ENCODE data around the gene NRL. TPM values are rescaled to one million over a fixed set of nuclear protein-coding genes. Genes with fewer than 3 reads are reported as not detected.
A peak's percentile ranks its signal among the peaks of the same experiment; 100 is the strongest.
"Not testable (repeated sequence)": the region's sequence is repeated elsewhere in the genome, so short reads cannot be mapped to it uniquely, and the experiment has no call there.

Gene NRL
- total RNA-seq, 2 donors from 2014 or later, result 2.9 to 4.8 TPM

GRCh38 chr14:24059841-24060388, 54.8 kb downstream of the NRL start:
- H3K36me3 Mint-ChIP-seq, result no peaks in the 10 kb centered on the region
- no peak for DNase-seq (ENCODE audit: low spot score in 2 of 2)
- no peaks in the 10 kb centered on the region for H3K9me3 Mint-ChIP-seq
- no peak for ATAC-seq
- peak overlapping the region in 1 of 2 donors; percentile 67 for H3K27ac Mint-ChIP-seq

- ATAC-seq (no peak), DNase-seq (ENCODE audit: low spot score in 2 of 2) (no peak)
- Mint-ChIP-seq H3K27ac (peak overlapping the region in 1 of 2 donors; percentile 56), H3K36me3 (no peaks in the 10 kb centered on the region), H3K9me3 (no peaks in the 10 kb centered on the region)
Observed at GRCh38 chr14:24058951-24059475, 55.7 kb downstream of the NRL start.

- no peaks in the 10 kb centered on the region for H3K36me3 Mint-ChIP-seq
- no peaks in the 10 kb centered on the region for H3K9me3 Mint-ChIP-seq
- DNase-seq (ENCODE audit: low spot score in 2 of 2) (peak in 1 of 2 donors; percentile 80), ATAC-seq (peak; percentile 72 to 78)
- H3K27ac Mint-ChIP-seq, result peak overlapping the region in 1 of 2 donors; percentile 56
Observed at GRCh38 chr14:24058260-24058950, 56.3 kb downstream of the NRL start.

GRCh38 chr14:24057867-24058259, 56.9 kb downstream of the NRL start:
- DNase-seq (ENCODE audit: low spot score in 2 of 2), result no peak
- Mint-ChIP-seq H3K36me3 (peaks cover 0 to 4% of the 10 kb centered on the region in 2 donors), H3K9me3 (no peaks in the 10 kb centered on the region), H3K27ac (peak overlapping the region in 1 of 2 donors; percentile 56)
- ATAC-seq, result peak in 1 of 2 donors; percentile 3

- Mint-ChIP-seq H3K36me3 (peaks cover 0 to 7% of the 10 kb centered on the region in 2 donors), H3K27ac (no peak overlapping the region), H3K9me3 (no peaks in the 10 kb centered on the region)
- DNase-seq (ENCODE audit: low spot score in 2 of 2), result no peak
- ATAC-seq, result no peak
Observed at GRCh38 chr14:24057271-24057670, 57.5 kb downstream of the NRL start.

- H3K9me3 Mint-ChIP-seq, result no peaks in the 10 kb centered on the region
- peak overlapping the region in 1 of 2 donors; percentile 34 for H3K27ac Mint-ChIP-seq
- peaks cover 0 to 7% of the 10 kb centered on the region in 2 donors for H3K36me3 Mint-ChIP-seq
- ATAC-seq, result no peak
- no peak for DNase-seq (ENCODE audit: low spot score in 2 of 2)
Observed at GRCh38 chr14:24056800-24057184, 58.0 kb downstream of the NRL start.

- no peak for ATAC-seq
- DNase-seq (ENCODE audit: low spot score in 2 of 2), result no peak
- peak overlapping the region in 1 of 2 donors; percentile 34 for H3K27ac Mint-ChIP-seq
Observed at GRCh38 chr14:24055971-24056799, 58.6 kb downstream of the NRL start.

GRCh38 chr14:24054646-24055045, 60.1 kb downstream of the NRL start:
- ATAC-seq, result no peak
- H3K36me3 Mint-ChIP-seq, result peaks cover 0 to 7% of the 10 kb centered on the region in 2 donors
- H3K9me3 Mint-ChIP-seq, result no peaks in the 10 kb centered on the region
- H3K27ac Mint-ChIP-seq, result no peak overlapping the region
- DNase-seq (ENCODE audit: low spot score in 2 of 2), result no peak

More at GRCh38 chr14:24055971-24056799, 58.6 kb downstream of the NRL start:
- peaks cover 0 to 7% of the 10 kb centered on the region in 2 donors for H3K36me3 Mint-ChIP-seq
- H3K9me3 Mint-ChIP-seq, result no peaks in the 10 kb centered on the region

GRCh38 chr14:24054324-24054641, 60.5 kb downstream of the NRL start:
- Mint-ChIP-seq H3K36me3 (peaks cover 0 to 7% of the 10 kb centered on the region in 2 donors), H3K9me3 (no peaks in the 10 kb centered on the region), H3K27ac (peak overlapping the region in 1 of 2 donors; percentile 73)
- DNase-seq (ENCODE audit: low spot score in 2 of 2), result no peak
- ATAC-seq, result no peak

GRCh38 chr14:24053548-24054323, 61.0 kb downstream of the NRL start:
- Mint-ChIP-seq H3K9me3 (no peaks in the 10 kb centered on the region), H3K36me3 (peaks cover 0 to 7% of the 10 kb centered on the region in 2 donors), H3K27ac (peak overlapping the region in 1 of 2 donors; percentile 73)
- DNase-seq (ENCODE audit: low spot score in 2 of 2) (no peak), ATAC-seq (no peak)

- Mint-ChIP-seq H3K9me3 (no peaks in the 10 kb centered on the region), H3K36me3 (peaks cover 0 to 7% of the 10 kb centered on the region in 2 donors), H3K27ac (peak overlapping the region; percentile 40 to 73)
- peak; percentile 88 for ATAC-seq
- peak; percentile 57 to 73 for DNase-seq (ENCODE audit: low spot score in 2 of 2)
Observed at GRCh38 chr14:24052656-24053547, 61.8 kb downstream of the NRL start.

GRCh38 chr14:24051789-24052655, 62.7 kb downstream of the NRL start, which contains the start of gene CARMIL3:
CARMIL3 (plus strand) TSS chr14:24052009; CDS start chr14:24052154, 145 bp downstream.
- Mint-ChIP-seq H3K36me3 (peaks cover 0 to 7% of the 10 kb centered on the region in 2 donors), H3K9me3 (no peaks in the 10 kb centered on the region), H3K27ac (peak within 1 kb of the TSS; percentile 40 to 73)
- DNase-seq (ENCODE audit: low spot score in 2 of 2), result peak in 1 of 2 donors; percentile 68
- ATAC-seq, result peak; percentile 58 to 67

- H3K36me3 Mint-ChIP-seq, result peaks cover 0 to 7% of the 10 kb centered on the region in 2 donors
Observed at GRCh38 chr14:24051176-24051788, 63.5 kb downstream of the NRL start.

GRCh38 chr14:24050753-24051152, 64.0 kb downstream of the NRL start:
- not testable (repeated sequence) for H3K27ac Mint-ChIP-seq; H3K9me3 Mint-ChIP-seq; ATAC-seq; H3K36me3 Mint-ChIP-seq; DNase-seq (ENCODE audit: low spot score in 2 of 2)

More at GRCh38 chr14:24051176-24051788, 63.5 kb downstream of the NRL start:
- Mint-ChIP-seq H3K27ac (no peak overlapping the region), H3K9me3 (no peaks in the 10 kb centered on the region)
- ATAC-seq (no peak), DNase-seq (ENCODE audit: low spot score in 2 of 2) (no peak)

All from activated naive CD4-positive, alpha-beta T cell treated with anti-CD3 and anti-CD28 coated beads, Interleukin-2, amount 50 U/mL, for 72 hours (primary cell).